Liver (tissue), 3 donors: Measurements from ENCODE around the gene C9orf85.

Experiments used
- EGR1 ChIP-seq, 2 donors: IDR thresholded peaks; 2 replicates each; pipeline ENCODE4 v1.6.1; 2016 to 2018; ENCODE audit warnings: antibody characterized with exemption in 2 of 2, low read depth in 2 of 2
- FOXA1 ChIP-seq: IDR thresholded peaks from 2 replicates; pipeline ENCODE4 v1.6.1; 2016; ENCODE audit warnings: antibody characterized with exemption
- FOXA2 ChIP-seq: IDR thresholded peaks from 2 replicates; pipeline ENCODE4 v1.6.1; 2016; ENCODE audit warnings: antibody characterized with exemption
- MAX ChIP-seq: IDR thresholded peaks from 2 replicates; pipeline ENCODE4 v1.6.1; 2016; ENCODE audit warnings: antibody characterized with exemption
- RAD21 ChIP-seq, 2 donors: IDR thresholded peaks; 2 replicates each; pipeline ENCODE4 v1.6.1; 2016; ENCODE audit warnings: antibody characterized with exemption in 2 of 2, mild to moderate bottlenecking in 2 of 2
- SP1 ChIP-seq: IDR thresholded peaks from 2 replicates; pipeline ENCODE4 v1.6.1; 2018; ENCODE audit warnings: antibody characterized with exemption, mild to moderate bottlenecking
- TAF1 ChIP-seq: conservative IDR thresholded peaks from 2 replicates; pipeline ENCODE4 v1.6.1; 2016; ENCODE audit warnings: antibody characterized with exemption, mild to moderate bottlenecking
- TF ChIP-seq, protein P1 (sequence below): fragments of 150-350 bp; IDR thresholded peaks from 2 replicates; pipeline ENCODE4 v1.5.1; 2017; ENCODE audit warnings: improper control_type of control experiment, low read depth, low read length; ENCODE audit not compliant: missing input control
- TF ChIP-seq, protein P2 (sequence below): IDR thresholded peaks from 2 replicates; pipeline ENCODE4 v1.6.1; 2016; ENCODE audit warnings: antibody characterized with exemption
- donor health status: healthy.
- donor health status: healthy.

DNA sequence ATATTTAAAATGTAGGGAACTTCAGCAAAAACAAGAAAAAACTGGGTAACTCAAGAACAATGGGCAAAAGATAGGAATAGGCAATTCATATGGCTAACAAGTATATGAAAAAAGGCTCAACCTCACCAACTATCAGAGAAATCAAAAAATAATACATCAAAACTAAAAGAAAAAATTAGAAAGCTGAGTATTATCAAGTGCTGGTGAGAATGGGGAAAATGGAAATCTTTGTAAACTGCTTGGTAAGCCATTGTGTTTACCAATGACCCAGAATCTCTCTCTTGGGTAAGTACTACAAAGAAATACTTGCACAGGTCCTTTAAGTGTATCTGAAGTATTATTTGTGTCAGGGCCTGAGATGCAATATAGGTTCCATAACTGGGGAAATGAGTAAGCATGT is 27.4 kb upstream of the C9orf85 start:
- TF ChIP-seq, protein P1, sequence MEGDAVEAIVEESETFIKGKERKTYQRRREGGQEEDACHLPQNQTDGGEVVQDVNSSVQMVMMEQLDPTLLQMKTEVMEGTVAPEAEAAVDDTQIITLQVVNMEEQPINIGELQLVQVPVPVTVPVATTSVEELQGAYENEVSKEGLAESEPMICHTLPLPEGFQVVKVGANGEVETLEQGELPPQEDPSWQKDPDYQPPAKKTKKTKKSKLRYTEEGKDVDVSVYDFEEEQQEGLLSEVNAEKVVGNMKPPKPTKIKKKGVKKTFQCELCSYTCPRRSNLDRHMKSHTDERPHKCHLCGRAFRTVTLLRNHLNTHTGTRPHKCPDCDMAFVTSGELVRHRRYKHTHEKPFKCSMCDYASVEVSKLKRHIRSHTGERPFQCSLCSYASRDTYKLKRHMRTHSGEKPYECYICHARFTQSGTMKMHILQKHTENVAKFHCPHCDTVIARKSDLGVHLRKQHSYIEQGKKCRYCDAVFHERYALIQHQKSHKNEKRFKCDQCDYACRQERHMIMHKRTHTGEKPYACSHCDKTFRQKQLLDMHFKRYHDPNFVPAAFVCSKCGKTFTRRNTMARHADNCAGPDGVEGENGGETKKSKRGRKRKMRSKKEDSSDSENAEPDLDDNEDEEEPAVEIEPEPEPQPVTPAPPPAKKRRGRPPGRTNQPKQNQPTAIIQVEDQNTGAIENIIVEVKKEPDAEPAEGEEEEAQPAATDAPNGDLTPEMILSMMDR, result no peak
- TF ChIP-seq SP1, result no peak
- TF ChIP-seq RAD21 (IDR thresholded peaks at IDR 0.05), result no peak
- TF ChIP-seq, protein P2, sequence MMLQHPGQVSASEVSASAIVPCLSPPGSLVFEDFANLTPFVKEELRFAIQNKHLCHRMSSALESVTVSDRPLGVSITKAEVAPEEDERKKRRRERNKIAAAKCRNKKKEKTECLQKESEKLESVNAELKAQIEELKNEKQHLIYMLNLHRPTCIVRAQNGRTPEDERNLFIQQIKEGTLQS, result no peak
- no peak for TF ChIP-seq MAX
- TF ChIP-seq FOXA2, result no peak
- no peak for TF ChIP-seq FOXA1
- TF ChIP-seq TAF1, result no peak
- no peak for TF ChIP-seq EGR1 (IDR thresholded peaks at IDR 0.05; ENCODE audit: low read depth in 2 of 2)
